Measurements from ENCODE around the gene GTF2F2. TPM values are rescaled to one million over a fixed set of nuclear protein-coding genes. Genes with fewer than 3 reads are reported as not detected.

Gene GTF2F2
- total RNA-seq, 1 experiment from 2014 or later, result 40.1 TPM

- POLR2A ChIA-PET, result no interaction called here
These were observed 95.2 kb downstream of the GTF2F2 start for GRCh38 chr13:45215392-45216077.

GRCh38 chr13:45216193-45216592 lies 95.9 kb downstream of the GTF2F2 start:
- ATAC-seq (no peak), DNase-seq (ENCODE audit: low read depth, low spot score) (no peak)
- ChIA-PET CTCF (no interaction called here), POLR2A (no interaction called here), RAD21 (ENCODE audit: low non-redundant PET in 1 of 2, low total read pairs in 2 of 2, uncharacterized antibody in 2 of 2, unreplicated experiment in 2 of 2) (interaction anchor here in 1 of 2 experiments (0.6 kb wide), 1 partner anchor 88 kb away, joined by 6 read pairs; no protein-coding TSS in a partner anchor)
- Histone ChIP-seq H3K9me3 (ENCODE audit: control insufficient read depth in 1 of 2, insufficient read depth in 1 of 2, low read depth in 1 of 2, low read length in 2 of 2) (no peaks in the 10 kb centered on the region), H2AFZ (ENCODE audit: low read depth, low read length, poor library complexity, severe bottlenecking) (no peak overlapping the region), H3K9me2 (ENCODE audit: insufficient read depth) (no peaks in the 10 kb centered on the region), H3K9ac (ENCODE audit: low read length) (no peak overlapping the region), H3K4me3 (replicated peaks in 1 of 2; ENCODE audit: low read depth in 1 of 2, low read length in 2 of 2) (no peak overlapping the region), H3K27ac (ENCODE audit: low read depth, low read length) (no peak overlapping the region), H3K4me2 (ENCODE audit: low read length) (peak overlapping the region; percentile 62), H3K36me3 (ENCODE audit: control insufficient read depth in 1 of 2, insufficient read depth in 2 of 2, low read length in 2 of 2) (no peaks in the 10 kb centered on the region), H3K27me3 (ENCODE audit: insufficient read depth, low read length) (no peaks in the 10 kb centered on the region), H4K20me1 (ENCODE audit: insufficient read depth) (no peaks in the 10 kb centered on the region), H3K79me2 (ENCODE audit: insufficient read depth, low read length) (peaks cover 48% of the 10 kb centered on the region), H3K4me1 (ENCODE audit: control insufficient read depth in 1 of 2, insufficient read depth in 2 of 2, low read length in 2 of 2) (peaks cover 39 to 70% of the 10 kb centered on the region in 2 experiments)
- intact Hi-C loops (cut with micrococcal nuclease), result no loop called here
- no TSS peak for BruUV-seq (replicated peaks)
- TF ChIP-seq ZNF274 (IDR thresholded peaks at IDR 0.05; ENCODE audit: low read depth, low read length), result no peak
- no peak for TF ChIP-seq ZFX (IDR thresholded peaks at IDR 0.05)
- no peak for TF ChIP-seq EZH2phosphoT487 (IDR thresholded peaks at IDR 0.05; ENCODE audit: borderline replicate concordance)
- TF ChIP-seq ELF1 (IDR thresholded peaks at IDR 0.05; ENCODE audit: borderline replicate concordance, low read depth), result no peak
- TF ChIP-seq CTCF (IDR thresholded peaks at IDR 0.05 in 2 of 3, conservative IDR thresholded peaks at IDR 0.05 in 1 of 3; ENCODE audit: borderline replicate concordance in 1 of 3, insufficient read depth in 1 of 3, low read depth in 2 of 3, low read length in 2 of 3), result no peak
- TF ChIP-seq SRF (IDR thresholded peaks at IDR 0.05; ENCODE audit: low read depth), result no peak
- no peak for TF ChIP-seq TCF7L2 (IDR thresholded peaks at IDR 0.05; ENCODE audit: borderline replicate concordance, extremely low read depth, insufficient read depth, insufficient read length)
- no peak for TF ChIP-seq POLR2A (IDR thresholded peaks at IDR 0.05; ENCODE audit: borderline replicate concordance, extremely low read depth, insufficient read depth, insufficient read length)
- TF ChIP-seq JUND (IDR thresholded peaks at IDR 0.05), result no peak
- TF ChIP-seq POLR2AphosphoS5 (IDR thresholded peaks at IDR 0.05; ENCODE audit: low read depth, low read length), result no peak
- no peak for TF ChIP-seq CBX3 (IDR thresholded peaks at IDR 0.05; ENCODE audit: low read depth)
- TF ChIP-seq MAX (IDR thresholded peaks at IDR 0.05), result no peak
- no peak for TF ChIP-seq EGR1 (IDR thresholded peaks at IDR 0.05; ENCODE audit: low read depth)
- no peak for TF ChIP-seq FOSL1 (IDR thresholded peaks at IDR 0.05; ENCODE audit: low read depth)
- no peak for TF ChIP-seq ZBTB33 (IDR thresholded peaks at IDR 0.05; ENCODE audit: extremely low read depth, insufficient replicate concordance, low read length)

More at GRCh38 chr13:45215392-45216077, 95.2 kb downstream of the GTF2F2 start:
- no peak overlapping the region for H3K27ac ChIP-seq (ENCODE audit: low read depth, low read length)
- DNase-seq (ENCODE audit: low read depth, low spot score), result no peak
- RAD21 ChIA-PET (ENCODE audit: low non-redundant PET in 1 of 2, low total read pairs in 2 of 2, uncharacterized antibody in 2 of 2, unreplicated experiment in 2 of 2), result no interaction called here
- no peaks in the 10 kb centered on the region for H3K9me3 ChIP-seq (ENCODE audit: control insufficient read depth in 1 of 2, insufficient read depth in 1 of 2, low read depth in 1 of 2, low read length in 2 of 2)
- CTCF ChIA-PET, result no interaction called here
- intact Hi-C loops (cut with micrococcal nuclease), result no loop called here
- H3K4me2 ChIP-seq (ENCODE audit: low read length), result 0 out of 2 replicates have a peak overlapping the region, but pooled peaks have one; percentile 62
- ATAC-seq, result no peak
- H3K9me2 ChIP-seq (ENCODE audit: insufficient read depth), result no peaks in the 10 kb centered on the region
- TF ChIP-seq ELF1 (IDR thresholded peaks at IDR 0.05; ENCODE audit: borderline replicate concordance, low read depth), result no peak
- TF ChIP-seq SP1 (IDR thresholded peaks at IDR 0.05; ENCODE audit: low read depth), result no peak
- TF ChIP-seq SRF (IDR thresholded peaks at IDR 0.05; ENCODE audit: low read depth), result no peak
- TF ChIP-seq POLR2A (IDR thresholded peaks at IDR 0.05; ENCODE audit: borderline replicate concordance, extremely low read depth, insufficient read depth, insufficient read length), result no peak
- H3K79me2 ChIP-seq (ENCODE audit: insufficient read depth, low read length), result peaks cover 47% of the 10 kb centered on the region
- peaks cover 33 to 63% of the 10 kb centered on the region in 2 experiments for H3K4me1 ChIP-seq (ENCODE audit: control insufficient read depth in 1 of 2, insufficient read depth in 2 of 2, low read length in 2 of 2)
- H2AFZ ChIP-seq (ENCODE audit: low read depth, low read length, poor library complexity, severe bottlenecking), result no peak overlapping the region
- H4K20me1 ChIP-seq (ENCODE audit: insufficient read depth), result no peaks in the 10 kb centered on the region
- no peaks in the 10 kb centered on the region for H3K36me3 ChIP-seq (ENCODE audit: control insufficient read depth in 1 of 2, insufficient read depth in 2 of 2, low read length in 2 of 2)
- H3K27me3 ChIP-seq (ENCODE audit: insufficient read depth, low read length), result no peaks in the 10 kb centered on the region
- H3K9ac ChIP-seq (ENCODE audit: low read length), result no peak overlapping the region
- no peak overlapping the region for H3K4me3 ChIP-seq (replicated peaks in 1 of 2; ENCODE audit: low read depth in 1 of 2, low read length in 2 of 2)
- BruUV-seq (replicated peaks), result no TSS peak

Measured in HCT116 (cell line).